NCI-H1092 (cell line): Measurements from ENCODE around the gene YY1.
"Not testable (repeated sequence)": the region's sequence is repeated elsewhere in the genome, so short reads cannot be mapped to it uniquely, and the experiment has no call there.

Experiments
- DNase-seq: peaks from one replicate; lab custom pipeline; 2025; lab: John Stamatoyannopoulos, UW

Gene YY1

DNA sequence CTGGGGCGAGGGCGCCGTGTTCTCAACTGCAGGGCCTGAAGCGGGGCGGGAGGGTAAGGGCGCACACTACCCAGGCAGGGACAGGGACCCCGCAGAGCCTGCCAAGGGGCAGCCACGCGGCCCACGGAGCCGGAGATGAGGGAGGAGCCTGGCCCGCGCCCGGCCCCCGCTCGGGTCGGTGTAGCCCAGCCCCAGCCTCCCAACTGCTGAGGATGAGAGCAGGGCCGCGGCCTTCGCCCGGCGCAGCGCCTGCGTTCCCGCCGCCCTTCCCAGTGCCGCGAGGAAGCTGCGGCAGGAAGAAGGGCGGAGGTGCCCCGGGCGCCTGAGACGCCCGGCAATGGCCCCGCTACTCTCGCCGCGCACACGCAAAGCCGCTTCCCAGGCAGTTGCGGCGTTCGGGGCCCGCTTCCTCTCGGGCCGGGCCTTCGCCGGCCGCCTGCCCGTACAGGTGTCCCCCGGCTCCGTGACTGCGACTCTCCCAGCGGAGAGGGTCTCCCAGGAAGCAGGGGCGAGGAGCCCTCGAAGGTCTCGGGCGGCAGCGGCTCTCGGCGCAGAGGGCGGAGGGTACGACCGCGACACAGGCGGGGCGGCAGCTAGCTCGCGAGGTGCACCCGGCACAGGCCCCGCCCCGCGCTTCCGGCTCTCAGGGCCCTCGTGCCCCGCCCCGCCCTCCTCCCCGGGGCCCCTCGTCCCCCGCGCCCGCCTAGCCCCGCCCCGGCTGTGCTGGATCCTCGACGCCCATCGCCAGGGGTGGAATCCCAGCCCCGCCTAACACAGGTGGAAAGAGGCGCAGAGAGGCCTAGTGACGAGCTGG is 24.8 kb upstream of the YY1 start:
- DNase-seq = peak; percentile 84

- no peak for DNase-seq
These were observed 24.2 kb upstream of the YY1 start for GRCh38 chr14:100214770-100215083.

DNA sequence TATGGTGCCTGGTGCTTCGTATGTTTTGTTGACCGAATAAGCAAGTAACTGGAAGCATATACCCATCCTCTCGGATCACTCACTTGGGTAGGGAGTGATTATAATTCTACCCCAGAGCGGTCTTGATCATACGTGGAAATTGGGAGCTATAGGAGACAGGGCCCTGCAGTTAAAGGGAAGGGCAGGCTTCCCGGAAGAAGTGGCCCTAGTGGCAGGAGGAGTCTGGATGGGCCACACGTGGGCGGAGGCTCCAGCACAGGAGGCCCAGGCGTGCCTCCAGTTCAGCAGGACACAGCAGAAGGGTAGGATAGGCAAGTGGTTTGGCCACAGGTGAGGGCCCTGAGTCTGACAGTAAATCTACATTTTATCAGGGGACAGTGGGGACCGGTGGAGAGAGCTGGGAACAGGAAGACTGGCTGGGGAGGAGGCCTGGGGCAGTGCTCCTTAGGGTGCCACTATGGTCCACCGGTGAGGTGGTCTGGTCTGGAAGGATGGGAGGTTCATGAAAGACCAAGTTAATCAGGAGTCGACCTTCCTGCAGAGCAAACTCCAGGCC is 23.5 kb upstream of the YY1 start:
- DNase-seq = no peak

DNA sequence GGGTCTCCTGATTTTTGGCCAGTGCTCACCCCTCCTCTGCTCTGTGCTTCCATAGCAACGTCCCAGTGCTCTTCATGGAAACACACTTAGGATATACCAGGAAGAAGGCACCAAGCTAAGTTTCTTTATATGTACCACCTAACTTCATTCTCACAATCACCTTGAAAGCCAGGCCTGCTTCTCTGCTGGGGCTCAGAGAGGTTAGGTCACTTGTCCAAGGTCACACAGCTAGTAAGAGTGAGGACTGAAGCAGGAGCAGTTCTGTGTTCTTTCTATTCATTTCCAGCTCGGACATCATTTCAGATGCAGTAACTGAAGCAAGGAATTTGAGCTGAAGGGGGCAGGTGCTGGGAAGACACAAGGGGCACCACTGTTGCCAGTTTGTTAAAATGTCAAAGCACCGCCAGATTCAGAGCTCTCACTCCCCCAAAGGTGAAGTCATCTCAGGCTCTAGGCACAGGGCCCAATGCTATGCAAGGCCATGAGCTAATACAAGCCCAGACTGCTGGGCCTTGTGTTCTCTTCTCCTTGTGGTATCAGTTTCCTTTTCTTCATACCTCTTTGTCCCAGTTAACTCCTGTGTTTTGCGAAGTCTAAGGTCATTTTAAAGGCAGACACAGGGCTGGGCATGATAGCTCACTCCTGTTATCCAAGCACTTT is 19.7 kb upstream of the YY1 start:
- DNase-seq = no peak

DNA sequence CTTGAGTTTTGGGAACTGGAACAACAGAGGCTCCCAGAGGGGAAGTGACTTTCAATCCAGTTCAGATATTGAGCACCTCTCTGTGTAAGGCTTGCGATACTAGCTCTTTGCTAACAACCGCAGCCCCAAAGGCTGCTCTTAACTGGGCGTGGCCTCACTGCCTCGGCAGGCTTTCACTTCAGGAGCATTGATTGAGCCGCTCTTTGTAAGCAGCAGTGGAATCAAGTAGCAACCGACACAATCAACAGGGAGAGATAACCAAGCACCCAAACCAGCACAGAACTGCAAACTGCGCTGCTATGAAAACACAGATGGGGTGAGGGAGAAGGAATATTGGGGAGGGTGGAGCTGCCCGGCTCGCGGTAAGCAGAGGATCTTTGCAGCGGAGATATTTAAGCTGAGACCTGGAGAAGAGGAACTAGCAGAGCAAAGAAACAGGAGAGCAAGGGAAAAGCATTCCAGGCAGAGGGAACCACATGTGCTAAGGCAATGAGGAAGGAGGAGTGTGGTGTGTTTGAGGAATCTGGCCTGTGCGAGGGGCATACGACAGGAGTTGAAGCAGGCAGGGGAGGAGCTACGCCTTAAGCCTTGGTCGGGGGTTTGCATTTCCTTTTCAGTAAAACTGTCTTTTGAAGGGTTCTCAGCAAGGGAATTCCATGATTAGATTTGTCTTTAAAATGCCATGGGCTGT is 17.3 kb upstream of the YY1 start:
- DNase-seq = no peak

GRCh38 chr14:100222224-100223093 is 16.5 kb upstream of the YY1 start:
- no peak for DNase-seq

GRCh38 chr14:100223332-100224201 is 15.4 kb upstream of the YY1 start:
- no peak for DNase-seq

GRCh38 chr14:100224229-100224866 is 14.6 kb upstream of the YY1 start:
- no peak for DNase-seq

DNA sequence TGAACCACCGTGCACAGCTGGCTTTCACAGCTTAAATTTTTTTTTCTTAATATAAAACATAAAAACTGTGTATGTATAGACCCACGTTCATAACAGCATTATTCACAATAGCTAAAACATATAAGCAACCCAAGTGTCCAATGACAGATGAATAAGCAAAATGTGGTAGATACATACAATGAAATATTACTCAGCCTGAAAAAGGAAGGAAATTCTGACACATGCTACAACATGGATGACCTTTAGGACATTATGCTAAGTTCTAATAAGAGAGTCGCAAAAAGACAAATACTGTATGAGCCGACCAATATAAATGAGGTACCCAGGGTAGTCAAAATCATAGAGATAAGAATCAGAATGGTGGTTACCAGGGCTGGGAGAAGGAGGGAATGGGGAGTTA is 13.8 kb upstream of the YY1 start:
- no peak for DNase-seq

- DNase-seq = no peak
These were observed 8.6 kb upstream of the YY1 start for GRCh38 chr14:100230361-100230760.

GRCh38 chr14:100234511-100234910 is 4.4 kb upstream of the YY1 start:
- no peak for DNase-seq

GRCh38 chr14:100236271-100236818 is 2.6 kb upstream of the YY1 start:
- not testable (repeated sequence) for DNase-seq

DNA sequence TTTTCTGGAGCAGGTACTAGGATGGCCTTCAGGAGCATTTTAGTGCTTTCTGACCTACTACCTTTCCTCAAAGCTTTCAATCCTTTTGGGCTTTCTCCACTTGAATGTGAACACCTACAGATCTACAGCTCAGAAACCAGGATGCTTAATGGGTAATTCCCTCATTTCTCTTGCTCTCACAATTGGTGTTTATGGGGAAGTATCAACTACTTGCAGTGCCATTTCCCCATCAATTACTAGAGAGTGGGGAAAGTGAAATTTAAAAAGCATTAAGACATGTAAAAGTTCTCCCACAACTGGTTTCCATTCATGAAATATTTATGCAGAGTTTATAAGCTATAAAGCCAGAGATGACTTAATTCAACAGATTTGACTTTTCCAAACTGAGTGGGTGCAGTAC is 2.1 kb upstream of the YY1 start:
- DNase-seq = no peak

GRCh38 chr14:100237735-100238418 is 1.1 kb upstream of the YY1 start:
- peak; percentile 38 for DNase-seq

GRCh38 chr14:100239211-100239839 is 381 bp downstream of the YY1 start:
- no peak for DNase-seq

- DNase-seq = peak; percentile 54
These were observed 1.1 kb downstream of the YY1 start for GRCh38 chr14:100239840-100240667.

DNA sequence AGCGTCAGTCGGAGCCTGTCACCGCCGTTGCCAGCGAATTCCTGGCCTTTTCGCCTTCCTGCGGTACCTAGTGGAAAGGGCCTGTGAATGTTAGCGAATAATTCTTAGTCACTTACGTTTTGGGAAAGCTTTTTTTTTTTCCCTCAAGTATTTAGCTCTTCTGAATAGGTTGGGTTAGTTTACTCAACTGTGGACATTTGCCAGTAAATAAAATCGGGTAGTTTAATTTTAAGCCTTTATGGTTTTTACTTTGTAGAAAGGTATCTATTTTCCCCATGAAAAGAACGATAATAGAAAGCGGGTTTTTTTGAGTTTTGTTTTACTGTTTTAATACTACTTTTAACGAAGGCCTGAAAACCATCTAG is 1.7 kb downstream of the YY1 start:
- DNase-seq = no peak

DNA sequence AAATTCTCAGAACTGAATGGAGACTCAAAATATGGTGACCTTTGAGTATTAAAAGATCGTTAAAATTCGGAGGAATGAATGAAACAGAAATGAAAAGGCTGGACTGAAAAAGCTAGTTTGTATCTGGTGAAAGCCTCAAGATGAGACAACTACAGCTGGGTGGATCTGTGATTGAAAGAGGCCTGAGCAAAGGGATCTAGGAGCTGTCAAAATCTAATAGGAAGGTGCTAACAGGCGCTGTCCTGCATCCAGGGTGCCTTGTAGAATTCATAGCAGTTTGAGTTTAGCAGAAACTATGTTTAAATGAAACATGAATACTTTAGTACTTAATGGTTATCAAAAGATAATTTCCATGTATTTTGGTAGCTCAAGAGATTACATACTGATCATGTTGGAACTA is 2.3 kb downstream of the YY1 start:
- DNase-seq = no peak
